Right lobe of liver (tissue), 6 donors: Measurements from ENCODE around the gene KCNAB1. TPM values are rescaled to one million over a fixed set of nuclear protein-coding genes. Genes with fewer than 3 reads are reported as not detected.

Experiments
- ATAC-seq, 4 donors: fragments of 200-7000 bp; cut with Tn5 transposase; one replicate each; pipeline ENCODE4 v1.9.1; 2020; ENCODE audit warnings: mild to moderate bottlenecking in 4 of 4, moderate library complexity in 4 of 4
- DNase-seq, 3 donors: peaks; one replicate each; pipeline ENCODE4 v3.0.0-alpha.2; 2020
- H3K27ac ChIP-seq, 3 donors: fragments of 200-600 bp; one replicate each; pipeline ENCODE4 v1.8.0; 2022
- H3K27me3 ChIP-seq, 2 donors: fragments of 200-600 bp; one replicate each; pipeline ENCODE4 v1.8.0; 2022
- H3K36me3 ChIP-seq, 4 donors: fragments of 200-600 bp; sonication (generic) in 1 of 4; one replicate each; pipeline versions ENCODE4 v1.5.1 to v1.8.0; 2017 to 2022; ENCODE audit warnings: control low read depth in 1 of 4
- H3K4me1 ChIP-seq, 4 donors: fragments of 200-600 bp; sonication (generic) in 1 of 4; one replicate each; pipeline versions ENCODE4 v1.5.1 to v1.8.0; 2017 to 2022; ENCODE audit warnings: control low read depth in 1 of 4
- H3K4me3 ChIP-seq, 3 donors: fragments of 200-600 bp; one replicate each; pipeline ENCODE4 v1.8.0; 2022
- H3K9me3 ChIP-seq, 4 donors: fragments of 200-600 bp; sonication (generic) in 1 of 4; one replicate each; pipeline versions ENCODE4 v1.5.1 to v1.8.0; 2017 to 2022; ENCODE audit warnings: control low read depth in 1 of 4
- POLR2A ChIP-seq: fragments of 450-650 bp; IDR thresholded peaks from one replicate; pipeline ENCODE4 v1.6.1; 2017; ENCODE audit warnings: antibody characterized with exemption, mild to moderate bottlenecking
- WGBS: methylation state at CpG from one replicate; pipeline ENCODE4 v1.1.6; 2018; ENCODE audit warnings: low coverage, low lambda C conversion rate; ENCODE audit not compliant: insufficient coverage; ENCODE audit errors: missing lambda C conversion rate; 5-methylcytosine and 5-hydroxymethylcytosine counted together
- intact Hi-C, 2 donors: fragments of 100-400 bp; cut with DNase I; formaldehyde crosslinking; loops; one replicate each; pipeline versions ENCODE4 v1.11.2 to v1.14.1; 2022
- total RNA-seq, 6 experiments: library from RNA; depleted of rRNA in 2 of 6; stranded (reverse); fragments of >200 nt in 2 of 6; fragmentation: NEBNext Ultra II Directional in 3 of 6; extraction: Animal tissue kit (Norgen Biotek cat#: 25700) in 3 of 6; gene quantifications; one replicate each; pipeline versions ENCODE4 v1.1.0 to v1.2.4, GENCODE V29; 2016 to 2023
- TF ChIP-seq, protein P1 (sequence below), 4 donors: fragments of 200-600 bp in 3 of 4; fragments of 450-650 bp in 1 of 4; IDR thresholded peaks; one replicate each; pipeline versions ENCODE4 v1.5.1 to v1.8.0; 2016 to 2022; ENCODE audit warnings: antibody characterized with exemption in 4 of 4, mild to moderate bottlenecking in 2 of 4
- donor health status: DM: no; HTN: yes; CAD: no.
- donor health status: DM: no; HTN: no; CAD: no.
- donor health status: DM: no; HTN: no; CAD: no.
- donor health status: DM: no; HTN: yes; CAD: no.
- donor health status: DM: no; HTN: yes; CAD: no.

The KCNAB1 gene
- total RNA-seq, 6 experiments from 2014 or later = 0.15 to 1.8 (median 0.64) TPM; not detected in 2

DNA sequence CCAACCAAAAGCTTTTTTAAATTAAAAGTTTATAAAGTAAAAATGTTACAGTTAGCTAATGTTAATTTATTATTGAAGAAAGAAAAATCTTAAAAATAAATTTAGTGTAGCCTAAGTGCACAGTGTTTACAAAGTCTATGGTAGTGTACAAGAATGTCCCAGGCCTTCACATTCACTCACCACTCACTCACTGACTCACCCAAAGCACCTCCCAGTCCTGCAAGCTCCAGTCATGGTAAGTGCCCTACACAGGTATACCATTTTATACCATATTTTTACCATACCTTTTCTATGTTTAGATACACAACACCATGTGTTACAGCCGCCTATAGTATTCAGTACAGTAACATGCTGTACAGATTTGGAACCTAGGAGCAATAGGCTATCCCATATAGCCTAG is 405.4 kb downstream of the KCNAB1 start:
- 100% methylated on average over 1 of the region's 1 CpG for WGBS
- H3K9me3 ChIP-seq = no peaks in the 10 kb centered on the region
- DNase-seq (no peak), ATAC-seq (no peak)
- TF ChIP-seq POLR2A = no peak
- TF ChIP-seq, protein P1, sequence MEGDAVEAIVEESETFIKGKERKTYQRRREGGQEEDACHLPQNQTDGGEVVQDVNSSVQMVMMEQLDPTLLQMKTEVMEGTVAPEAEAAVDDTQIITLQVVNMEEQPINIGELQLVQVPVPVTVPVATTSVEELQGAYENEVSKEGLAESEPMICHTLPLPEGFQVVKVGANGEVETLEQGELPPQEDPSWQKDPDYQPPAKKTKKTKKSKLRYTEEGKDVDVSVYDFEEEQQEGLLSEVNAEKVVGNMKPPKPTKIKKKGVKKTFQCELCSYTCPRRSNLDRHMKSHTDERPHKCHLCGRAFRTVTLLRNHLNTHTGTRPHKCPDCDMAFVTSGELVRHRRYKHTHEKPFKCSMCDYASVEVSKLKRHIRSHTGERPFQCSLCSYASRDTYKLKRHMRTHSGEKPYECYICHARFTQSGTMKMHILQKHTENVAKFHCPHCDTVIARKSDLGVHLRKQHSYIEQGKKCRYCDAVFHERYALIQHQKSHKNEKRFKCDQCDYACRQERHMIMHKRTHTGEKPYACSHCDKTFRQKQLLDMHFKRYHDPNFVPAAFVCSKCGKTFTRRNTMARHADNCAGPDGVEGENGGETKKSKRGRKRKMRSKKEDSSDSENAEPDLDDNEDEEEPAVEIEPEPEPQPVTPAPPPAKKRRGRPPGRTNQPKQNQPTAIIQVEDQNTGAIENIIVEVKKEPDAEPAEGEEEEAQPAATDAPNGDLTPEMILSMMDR (IDR thresholded peaks at IDR 0.05) = no peak
- H3K4me1 ChIP-seq = no peaks in the 10 kb centered on the region
- intact Hi-C loops = no loop called here
- no peak overlapping the region for H3K4me3 ChIP-seq
- H3K27me3 ChIP-seq = no peaks in the 10 kb centered on the region
- peaks cover 0 to 1% (median 0%) of the 10 kb centered on the region in 4 donors for H3K36me3 ChIP-seq
- no peak overlapping the region for H3K27ac ChIP-seq

DNA sequence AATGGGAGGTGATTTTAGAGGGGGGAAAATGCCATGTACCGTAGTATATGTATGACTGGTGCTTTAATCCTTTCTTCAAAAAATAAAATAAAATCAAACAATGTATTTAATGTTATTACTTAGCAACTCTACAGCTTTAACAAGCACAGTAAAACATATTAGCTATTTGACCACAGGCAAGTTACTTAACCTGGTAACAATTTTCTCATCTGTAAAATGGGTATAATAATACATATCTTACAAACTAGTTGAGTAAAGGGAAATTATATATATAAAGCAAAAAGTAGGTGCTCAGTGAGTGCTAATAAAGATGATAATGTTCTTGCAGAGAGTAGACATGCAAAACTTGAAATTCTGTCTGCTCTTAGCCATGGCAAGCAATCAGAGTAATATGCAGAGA is 406.7 kb downstream of the KCNAB1 start:
- no peak for ATAC-seq
- DNase-seq = no peak
- Histone ChIP-seq H3K4me3 (no peak overlapping the region), H3K27me3 (no peaks in the 10 kb centered on the region), H3K9me3 (no peaks in the 10 kb centered on the region), H3K36me3 (peaks cover 0 to 1% (median 0%) of the 10 kb centered on the region in 4 donors), H3K27ac (no peak overlapping the region), H3K4me1 (no peaks in the 10 kb centered on the region)
- intact Hi-C loops = no loop called here
- whole genome bisulfite sequencing = 100% methylated on average over 1 of the region's 1 CpG
- TF ChIP-seq POLR2A = no peak
- TF ChIP-seq, protein P1 (IDR thresholded peaks at IDR 0.05) = no peak

DNA sequence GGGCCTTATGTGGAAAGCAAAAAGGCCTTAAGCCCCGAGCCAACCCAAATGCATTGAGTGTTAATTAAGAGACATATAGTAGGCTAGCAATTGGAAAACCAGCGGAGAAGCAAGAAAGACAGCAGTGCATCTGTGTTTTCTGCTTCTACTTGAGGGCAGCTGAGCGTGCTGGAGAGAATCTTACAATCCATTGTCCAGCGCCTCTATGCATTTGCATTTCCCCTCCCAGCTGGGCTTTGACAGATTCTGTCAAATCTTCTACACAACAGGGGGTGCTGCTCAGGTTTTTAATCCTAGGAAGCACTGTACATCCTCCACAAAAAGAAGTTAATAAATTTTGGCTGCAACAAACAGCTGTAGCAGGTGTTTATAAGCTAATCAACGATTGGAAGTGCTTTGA is 410.6 kb downstream of the KCNAB1 start:
- Histone ChIP-seq H3K27ac (no peak overlapping the region), H3K4me3 (no peak overlapping the region), H3K9me3 (no peaks in the 10 kb centered on the region), H3K4me1 (peaks cover 0 to 8% (median 2%) of the 10 kb centered on the region in 4 donors), H3K36me3 (no peaks in the 10 kb centered on the region), H3K27me3 (no peaks in the 10 kb centered on the region)
- ATAC-seq (no peak), DNase-seq (no peak)
- intact Hi-C loops = no loop called here
- no peak for TF ChIP-seq POLR2A
- TF ChIP-seq, protein P1 (IDR thresholded peaks at IDR 0.05) = no peak
- WGBS = 83% methylated on average over 4 of the region's 5 CpGs

DNA sequence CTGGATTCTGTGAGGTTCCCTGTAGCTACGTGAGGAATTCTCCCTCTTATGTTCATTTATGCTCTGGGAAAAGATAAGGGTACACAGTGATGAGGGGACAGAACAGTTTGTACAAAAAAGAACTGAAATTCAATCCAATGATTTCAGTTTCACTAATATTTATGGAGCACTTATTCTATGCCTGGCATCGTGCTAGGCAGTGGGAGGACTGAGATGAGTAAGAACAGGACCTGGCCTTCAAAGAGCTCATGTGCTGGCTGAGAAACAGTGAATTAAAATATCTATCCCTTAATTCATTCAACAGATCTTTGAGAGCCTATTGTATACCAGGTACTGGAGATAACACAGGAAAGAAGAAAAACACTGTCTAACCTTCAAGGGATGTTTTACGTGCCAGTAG is 412.4 kb downstream of the KCNAB1 start:
- peaks cover 0 to 8% (median 3%) of the 10 kb centered on the region in 4 donors for H3K4me1 ChIP-seq
- TF ChIP-seq POLR2A = no peak
- TF ChIP-seq, protein P1 (IDR thresholded peaks at IDR 0.05) = no peak
- intact Hi-C loops = no loop called here
- no peak for DNase-seq
- H3K4me3 ChIP-seq = no peak overlapping the region
- H3K36me3 ChIP-seq = no peaks in the 10 kb centered on the region
- H3K27me3 ChIP-seq = no peaks in the 10 kb centered on the region
- no peaks in the 10 kb centered on the region for H3K9me3 ChIP-seq
- no peak overlapping the region for H3K27ac ChIP-seq
- no peak for ATAC-seq
- WGBS = 53% methylated on average over 3 of the region's 3 CpGs

DNA sequence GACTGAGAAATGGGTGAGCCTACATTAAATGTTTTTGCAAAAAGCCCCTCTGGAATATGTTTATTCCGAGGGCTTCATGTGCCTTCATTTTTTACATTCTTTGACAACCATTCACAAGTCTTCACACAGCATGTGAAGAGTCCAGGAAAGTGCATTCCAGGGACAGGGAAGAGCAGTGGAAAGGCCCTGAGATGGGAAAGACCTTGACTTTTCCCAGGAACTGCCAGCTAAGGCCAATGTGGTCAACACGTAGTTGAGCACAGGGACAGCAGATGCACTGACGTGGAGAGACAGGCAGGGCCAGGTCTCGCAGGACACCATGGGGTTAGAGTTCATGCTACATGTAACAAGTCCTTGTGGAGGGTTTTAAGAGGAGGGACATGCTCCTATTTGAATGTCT is 412.8 kb downstream of the KCNAB1 start:
- intact Hi-C loops = no loop called here
- no peak overlapping the region for H3K4me3 ChIP-seq
- H3K4me1 ChIP-seq = peaks cover 0 to 8% (median 3%) of the 10 kb centered on the region in 4 donors
- no peak overlapping the region for H3K27ac ChIP-seq
- DNase-seq (no peak), ATAC-seq (no peak)
- H3K27me3 ChIP-seq = no peaks in the 10 kb centered on the region
- H3K36me3 ChIP-seq = no peaks in the 10 kb centered on the region
- no peak for TF ChIP-seq POLR2A
- TF ChIP-seq, protein P1 (IDR thresholded peaks at IDR 0.05) = no peak
- no peaks in the 10 kb centered on the region for H3K9me3 ChIP-seq
- 75% methylated on average over 3 of the region's 4 CpGs for WGBS
